GM18520 (cell line): Measurements from ENCODE around the gene ZNF382.

ENCODE experiments used
- ATAC-seq: cut with Tn5 transposase; IDR thresholded peaks from one replicate; pipeline ENCODE4 v1.9.1; 2021; ENCODE audit not compliant: unreplicated experiment

ZNF382 gene

GRCh38 chr19:36679455-36679854, 74.3 kb downstream of the ZNF382 start:
- ATAC-seq = no peak
